Endothelial cell (in vitro differentiated cells): Measurements from ENCODE around the gene ABCA12. TPM values are rescaled to one million over a fixed set of nuclear protein-coding genes. Genes with fewer than 3 reads are reported as not detected.

Experiments
- DNase-seq: peaks from one replicate; pipeline ENCODE4 v3.0.0; 2021; ENCODE audit warnings: low spot score
- H3K27ac Mint-ChIP-seq: one replicate; pipeline ENCODE4 v1.8.0; 2021; ENCODE audit warnings: mixed read lengths, inconsistent platforms; ENCODE audit not compliant: unreplicated experiment
- H3K27me3 Mint-ChIP-seq: one replicate; pipeline ENCODE4 v1.8.0; 2021; ENCODE audit warnings: mild to moderate bottlenecking, moderate library complexity, mixed read lengths, inconsistent platforms; ENCODE audit not compliant: unreplicated experiment
- H3K36me3 Mint-ChIP-seq: one replicate; pipeline ENCODE4 v1.8.0; 2021; ENCODE audit warnings: mild to moderate bottlenecking, low read depth, mixed read lengths, inconsistent platforms; ENCODE audit not compliant: unreplicated experiment
- H3K4me1 Mint-ChIP-seq: one replicate; pipeline ENCODE4 v1.8.0; 2021; ENCODE audit warnings: mild to moderate bottlenecking, mixed read lengths, inconsistent platforms; ENCODE audit not compliant: unreplicated experiment
- H3K4me3 Mint-ChIP-seq: one replicate; pipeline ENCODE4 v1.8.0; 2021; ENCODE audit warnings: mild to moderate bottlenecking, mixed read lengths, inconsistent platforms; ENCODE audit not compliant: unreplicated experiment
- H3K9me3 Mint-ChIP-seq: one replicate; pipeline ENCODE4 v1.8.0; 2021; ENCODE audit warnings: mixed read lengths, inconsistent platforms; ENCODE audit not compliant: unreplicated experiment
- CTCF ChIP-seq: fragments of 200-600 bp; sonication (generic); IDR thresholded peaks from one replicate; pipeline ENCODE4 v1.5.0; 2021; ENCODE audit warnings: antibody characterized with exemption; ENCODE audit not compliant: unreplicated experiment
- total RNA-seq: library from RNA; stranded (reverse); fragmentation: NEBNext Ultra II Directional; extraction: Animal tissue kit (Norgen Biotek cat#: 25700); gene quantifications from one replicate; pipeline ENCODE4 v1.2.1, GENCODE V29; 2021; ENCODE audit not compliant: unreplicated experiment

Gene ABCA12
- total RNA-seq, 1 donor from 2014 or later = not detected

GRCh38 chr2:214987261-214987660 is 151.2 kb downstream of the ABCA12 start:
- Mint-ChIP-seq H3K9me3 (no peaks in the 10 kb centered on the region), H3K4me1 (no peaks in the 10 kb centered on the region), H3K27ac (no peak overlapping the region), H3K36me3 (no peaks in the 10 kb centered on the region), H3K27me3 (no peaks in the 10 kb centered on the region), H3K4me3 (no peak overlapping the region)
- no peak for TF ChIP-seq CTCF
- no peak for DNase-seq

GRCh38 chr2:214985619-214986018 is 152.8 kb downstream of the ABCA12 start:
- no peaks in the 10 kb centered on the region for H3K9me3 Mint-ChIP-seq
- H3K27me3 Mint-ChIP-seq = no peaks in the 10 kb centered on the region
- no peak for TF ChIP-seq CTCF
- no peaks in the 10 kb centered on the region for H3K36me3 Mint-ChIP-seq
- no peak overlapping the region for H3K27ac Mint-ChIP-seq
- H3K4me1 Mint-ChIP-seq = no peaks in the 10 kb centered on the region
- DNase-seq = no peak
- H3K4me3 Mint-ChIP-seq = no peak overlapping the region

GRCh38 chr2:214966420-214966819 is 172.0 kb downstream of the ABCA12 start:
- Mint-ChIP-seq H3K9me3 (no peaks in the 10 kb centered on the region), H3K4me3 (no peak overlapping the region), H3K4me1 (no peaks in the 10 kb centered on the region), H3K27ac (no peak overlapping the region), H3K36me3 (no peaks in the 10 kb centered on the region), H3K27me3 (peaks cover 2% of the 10 kb centered on the region)
- no peak for DNase-seq
- TF ChIP-seq CTCF = no peak

- no peak for DNase-seq
- Mint-ChIP-seq H3K27me3 (peaks cover 2% of the 10 kb centered on the region), H3K4me3 (no peak overlapping the region), H3K4me1 (no peaks in the 10 kb centered on the region), H3K9me3 (no peaks in the 10 kb centered on the region), H3K36me3 (no peaks in the 10 kb centered on the region), H3K27ac (no peak overlapping the region)
- no peak for TF ChIP-seq CTCF
Measured at GRCh38 chr2:214960677-214961076, 177.7 kb downstream of the ABCA12 start.

- Mint-ChIP-seq H3K36me3 (no peaks in the 10 kb centered on the region), H3K27ac (no peak overlapping the region), H3K4me3 (no peak overlapping the region), H3K4me1 (no peaks in the 10 kb centered on the region), H3K9me3 (no peaks in the 10 kb centered on the region), H3K27me3 (no peaks in the 10 kb centered on the region)
- no peak for TF ChIP-seq CTCF
- DNase-seq = no peak
Measured at GRCh38 chr2:214946949-214947348, 191.5 kb downstream of the ABCA12 start.
